ENCODE measurements around the gene LHX5. TPM values are rescaled to one million over a fixed set of nuclear protein-coding genes. Genes with fewer than 3 reads are reported as not detected.
"Not testable (repeated sequence)": the region's sequence is repeated elsewhere in the genome, so short reads cannot be mapped to it uniquely, and the experiment has no call there.

The LHX5 gene
- total RNA-seq, result not detected
- long read RNA-seq, result 0 reads

- DNase-seq (ENCODE audit: low spot score), result no peak
Observed at GRCh38 chr12:113471619-113472171, at the start of gene LHX5. LHX5 (minus strand) TSS chr12:113471871; CDS start chr12:113471498, 373 bp downstream.

DNA sequence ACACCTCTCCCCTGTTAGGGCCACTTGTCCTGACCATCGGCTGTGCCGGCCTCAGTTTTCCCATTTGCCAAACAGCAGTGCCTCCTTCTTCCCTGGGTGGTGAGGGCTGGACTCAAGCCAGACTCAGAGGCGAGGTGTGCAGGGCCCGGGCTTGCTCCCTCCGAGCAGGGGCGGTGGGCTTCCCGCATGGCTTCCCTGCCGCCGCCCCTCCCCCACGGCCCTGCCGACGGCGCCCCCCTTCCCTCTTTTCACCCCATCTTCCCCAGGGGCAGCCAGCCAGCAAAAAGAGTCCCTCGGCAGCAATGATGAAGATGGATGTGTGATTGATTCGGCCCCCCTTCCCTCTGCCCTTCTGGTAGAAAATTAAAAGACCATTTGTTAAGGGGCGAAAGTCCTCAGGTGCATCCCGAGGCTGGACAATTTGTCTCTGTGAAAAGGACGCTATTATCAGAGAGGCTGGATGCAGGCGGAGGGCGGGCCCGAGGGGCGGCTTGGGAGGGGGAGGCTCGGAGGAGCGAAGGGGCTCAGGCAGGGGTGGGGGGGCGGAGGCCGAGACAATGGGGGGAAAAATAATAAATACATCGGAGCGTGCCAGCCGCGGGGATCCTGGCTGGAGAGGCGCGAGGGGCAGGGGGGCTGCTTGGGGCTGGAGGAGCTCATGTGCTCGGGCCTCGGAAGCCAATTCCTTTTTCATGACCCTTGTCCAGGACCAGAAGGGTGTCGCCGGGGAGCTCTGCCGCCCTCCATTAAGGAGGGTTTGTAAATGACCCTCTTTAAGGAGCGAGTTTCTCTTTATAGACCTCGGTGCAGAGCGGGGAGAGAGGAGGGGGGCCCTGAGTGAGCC lies 48.0 kb upstream of the LHX5 start:
- DNase-seq (ENCODE audit: low spot score), result no peak

- DNase-seq (ENCODE audit: low spot score), result no peak
Observed at GRCh38 chr12:113515082-113515856, 43.6 kb upstream of the LHX5 start.

DNA sequence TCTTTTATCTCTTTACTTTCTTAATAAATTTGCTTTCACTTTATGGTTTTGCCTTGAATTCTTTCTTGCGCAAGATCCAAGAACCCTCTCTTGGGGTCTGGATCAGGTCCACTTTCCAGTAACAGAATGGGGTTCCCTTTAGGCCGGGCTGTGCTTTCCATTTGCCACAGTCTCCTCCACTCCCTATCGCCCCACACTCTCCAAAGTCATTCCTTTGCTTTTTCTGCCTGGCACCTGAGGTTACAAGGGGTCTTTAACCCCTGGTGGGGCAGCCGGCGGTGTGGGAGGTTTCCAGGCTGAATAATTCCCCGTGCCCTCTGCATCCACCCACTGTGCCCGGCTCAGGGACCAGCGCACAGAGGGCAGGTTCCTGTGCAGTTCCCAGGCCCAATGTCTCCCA lies 42.9 kb upstream of the LHX5 start:
- DNase-seq (ENCODE audit: low spot score), result no peak

GRCh38 chr12:113512568-113512967 lies 40.9 kb upstream of the LHX5 start:
- DNase-seq (ENCODE audit: low spot score), result no peak

DNA sequence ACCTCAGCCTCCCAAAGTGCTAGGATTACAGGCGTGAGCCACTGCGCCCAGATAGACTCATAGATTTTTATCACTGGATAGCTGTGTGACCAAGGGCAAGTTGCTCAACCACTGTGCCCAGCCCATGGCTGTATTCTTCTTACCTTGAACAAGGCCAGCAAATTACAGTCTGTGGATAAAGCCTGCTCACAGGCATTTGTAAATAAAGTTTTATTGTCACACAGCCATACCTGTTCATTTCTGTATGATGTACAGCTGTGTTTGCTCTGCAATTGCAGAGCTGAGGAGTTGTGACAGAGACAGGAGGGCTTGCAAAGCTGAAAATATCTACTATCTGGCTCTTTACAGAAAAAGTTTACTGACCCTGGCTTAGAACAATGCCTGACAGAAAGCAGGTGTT lies 35.2 kb upstream of the LHX5 start:
- no peak for DNase-seq (ENCODE audit: low spot score)

DNA sequence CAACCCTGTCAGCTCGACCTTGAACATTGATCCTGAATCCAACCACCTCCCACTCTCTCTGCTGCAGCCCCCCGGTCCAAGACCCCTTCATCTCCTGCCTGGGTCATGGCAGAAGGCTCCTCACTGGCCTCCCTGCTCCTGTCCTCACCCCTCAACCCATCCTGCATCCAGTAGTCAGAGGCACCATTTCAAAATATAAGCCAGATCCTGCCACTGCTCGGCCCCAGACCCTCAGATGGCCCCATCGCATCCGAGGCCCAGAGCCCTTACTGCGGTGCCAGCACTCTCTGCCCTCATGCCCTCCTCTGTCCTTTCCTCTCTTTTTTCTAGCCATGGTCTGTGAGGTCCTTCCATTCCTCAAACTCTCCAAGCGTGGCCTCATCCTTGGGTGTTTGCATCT lies 34.3 kb upstream of the LHX5 start:
- DNase-seq (ENCODE audit: low spot score), result no peak

GRCh38 chr12:113504917-113505316 lies 33.2 kb upstream of the LHX5 start:
- no peak for DNase-seq (ENCODE audit: low spot score)

GRCh38 chr12:113500782-113501311 lies 29.2 kb upstream of the LHX5 start:
- no peak for DNase-seq (ENCODE audit: low spot score)

DNA sequence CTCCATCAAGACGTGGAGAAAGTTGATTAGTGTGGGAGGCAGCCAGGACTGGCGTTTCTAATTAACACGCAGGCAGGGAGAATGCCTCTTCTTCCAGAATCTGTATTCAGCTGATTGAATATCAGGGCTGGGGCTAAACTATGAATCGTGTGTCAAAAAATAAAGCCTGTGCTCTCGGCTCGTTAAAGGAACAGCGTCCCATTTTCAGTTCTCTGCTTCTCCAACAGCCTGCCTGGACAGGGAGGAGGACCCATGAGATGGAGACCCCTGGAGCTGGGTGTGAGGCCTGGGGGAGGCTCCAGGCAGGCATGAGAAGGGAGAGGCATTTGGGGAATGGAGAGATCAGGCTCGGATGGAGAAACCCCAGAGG lies 28.6 kb upstream of the LHX5 start:
- DNase-seq (ENCODE audit: low spot score), result no peak

GRCh38 chr12:113498490-113498889 lies 26.8 kb upstream of the LHX5 start:
- no peak for DNase-seq (ENCODE audit: low spot score)

DNA sequence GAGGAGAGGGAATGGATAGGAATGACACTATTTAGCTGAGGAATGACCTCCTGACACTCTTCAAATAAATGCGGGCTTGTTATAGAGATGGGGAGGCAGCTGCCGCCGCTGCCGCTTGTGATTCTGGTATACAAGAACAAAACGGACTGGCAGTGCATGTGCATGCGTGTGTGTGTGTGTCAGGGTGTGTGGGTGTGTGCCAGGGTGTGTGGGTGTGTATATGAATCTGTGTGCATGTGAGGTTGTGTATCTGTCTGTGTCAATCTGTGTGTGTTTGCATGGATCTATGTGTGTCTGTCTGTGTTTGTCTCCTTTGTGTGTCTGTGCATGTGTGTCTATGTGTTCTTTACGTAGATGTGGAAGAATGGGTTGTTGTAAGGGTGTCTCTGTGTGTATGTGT lies 26.0 kb upstream of the LHX5 start:
- DNase-seq (ENCODE audit: low spot score), result no peak

DNA sequence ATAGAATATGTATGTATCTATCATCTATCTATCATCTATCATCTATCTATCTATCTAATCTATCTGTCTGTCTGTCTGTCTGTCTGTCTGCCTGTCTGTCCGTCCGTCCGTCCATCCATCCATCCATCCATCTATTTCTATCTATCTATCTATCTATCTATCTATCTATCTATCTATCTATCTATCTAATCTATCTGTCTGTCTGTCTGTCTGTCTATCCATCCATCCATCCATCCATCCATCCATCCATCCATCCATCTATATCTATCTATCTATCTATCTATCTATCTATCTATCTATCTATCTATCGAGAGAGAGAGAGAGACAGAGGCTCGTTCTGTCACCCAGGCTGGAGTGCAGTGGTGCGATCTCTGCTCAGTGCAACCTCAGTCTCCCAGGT lies 24.3 kb upstream of the LHX5 start:
- not testable (repeated sequence) for DNase-seq (ENCODE audit: low spot score)

GRCh38 chr12:113488322-113488721 lies 16.7 kb upstream of the LHX5 start:
- no peak for DNase-seq (ENCODE audit: low spot score)

DNA sequence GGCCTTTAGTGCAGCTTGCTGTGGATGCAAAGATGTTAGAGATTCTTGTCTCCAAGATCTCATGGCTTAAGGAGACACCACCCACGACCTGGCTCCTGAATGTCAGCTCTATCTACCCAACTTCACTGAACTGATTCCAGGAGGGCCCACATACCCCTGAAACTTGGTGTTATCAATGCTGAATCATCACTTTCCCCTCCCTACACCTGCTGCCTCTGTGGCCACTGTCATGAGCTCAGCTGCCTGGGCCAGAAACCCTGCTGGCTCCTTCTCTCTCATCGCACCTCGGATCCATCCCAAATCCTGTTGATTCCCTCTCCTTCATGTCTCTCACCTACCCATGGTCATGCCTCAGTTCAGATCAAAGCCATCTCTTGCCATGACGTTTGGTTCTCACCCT lies 15.1 kb upstream of the LHX5 start:
- DNase-seq (ENCODE audit: low spot score), result no peak

- no peak for DNase-seq (ENCODE audit: low spot score)
Observed at GRCh38 chr12:113485330-113485729, 13.7 kb upstream of the LHX5 start.

- no peak for DNase-seq (ENCODE audit: low spot score)
Observed at GRCh38 chr12:113482334-113482733, 10.7 kb upstream of the LHX5 start.

DNA sequence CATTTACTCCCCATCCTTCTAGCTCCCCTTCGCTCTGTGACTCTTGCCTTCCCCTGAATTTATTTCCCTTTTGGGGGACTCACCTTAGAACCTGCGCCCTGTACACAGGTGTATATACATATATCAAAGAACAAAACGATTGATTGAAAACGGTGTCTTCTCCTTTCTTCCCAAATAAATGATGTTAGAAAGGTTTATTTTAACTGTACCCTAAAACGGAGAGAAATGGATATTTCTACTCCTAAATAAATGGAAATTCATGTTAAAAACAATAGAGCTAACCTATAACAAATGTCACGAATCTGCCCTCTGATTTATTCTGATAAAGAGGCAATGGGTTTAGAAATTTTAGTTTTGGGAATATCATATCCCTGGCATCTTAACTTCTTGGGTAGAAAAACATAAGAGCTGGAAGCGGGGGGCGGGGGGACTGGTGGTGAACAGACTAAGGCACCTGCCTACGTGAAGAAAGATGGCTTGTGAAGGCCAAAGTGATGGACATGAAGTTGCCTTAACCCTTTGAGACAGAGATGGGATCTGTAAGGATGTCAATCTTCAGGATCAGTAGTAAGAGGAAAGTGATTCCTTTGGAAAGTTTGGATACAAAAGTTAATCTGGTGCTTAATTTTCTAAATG lies 8.8 kb upstream of the LHX5 start:
- no peak for DNase-seq (ENCODE audit: low spot score)

- DNase-seq (ENCODE audit: low spot score), result no peak
Observed at GRCh38 chr12:113479590-113480335, 8.1 kb upstream of the LHX5 start.

DNA sequence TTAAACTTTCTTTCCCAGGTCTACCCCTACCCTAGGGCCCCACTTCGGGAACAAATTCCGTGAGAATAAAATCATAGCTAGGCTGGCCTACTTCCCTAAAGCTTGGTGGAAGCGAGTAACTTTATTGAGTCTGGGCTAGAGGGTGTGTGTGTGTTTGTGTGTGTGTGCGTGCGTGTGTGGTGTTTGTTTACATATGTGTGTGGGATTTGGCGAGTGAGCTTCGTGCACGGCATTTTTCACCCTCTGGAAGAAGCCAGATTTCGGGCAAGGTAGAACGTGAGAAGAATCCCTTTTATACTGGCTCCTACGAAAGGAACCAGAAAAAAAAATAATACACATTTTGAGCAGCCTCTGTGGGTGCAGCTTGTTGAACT lies 7.5 kb upstream of the LHX5 start:
- DNase-seq (ENCODE audit: low spot score), result no peak

All from mesenteric fat pad (tissue), 1 donor.